Peyer's patch (tissue), 4 donors: ENCODE data around the gene AANAT.

Experiments
- CTCF ChIP-seq, 6 experiments: fragments of 450-650 bp in 4 of 6; fragments of 200-600 bp in 2 of 6; sonication (generic) in 1 of 6; IDR thresholded peaks; one replicate each; pipeline ENCODE4 v1.5.1; 2017 to 2019; ENCODE audit warnings: antibody characterized with exemption in 6 of 6, mild to moderate bottlenecking in 3 of 6, moderate library complexity in 1 of 6
- POLR2A ChIP-seq, 2 donors: fragments of 450-650 bp; IDR thresholded peaks; one replicate each; pipeline ENCODE4 v1.5.1; 2017; ENCODE audit warnings: antibody characterized with exemption in 2 of 2, mild to moderate bottlenecking in 2 of 2, moderate library complexity in 2 of 2

GRCh38 chr17:76422406-76422805, 45.0 kb upstream of the AANAT start:
- TF ChIP-seq CTCF (IDR thresholded peaks at IDR 0.05) (no peak), POLR2A (IDR thresholded peaks at IDR 0.05) (no peak)
